HL-60 (cell line): ENCODE results near the gene DOC2B.

ENCODE experiments used
- CTCF ChIP-seq: IDR thresholded peaks from one replicate; pipeline ENCODE4 v1.5.1; 2011; ENCODE audit warnings: low read length, control low read depth, inconsistent platforms; ENCODE audit not compliant: insufficient read depth
- POLR2AphosphoS5 ChIP-seq: IDR thresholded peaks from 2 replicates; pipeline ENCODE4 v1.6.1; 2012; ENCODE audit warnings: low read depth

GRCh38 chr17:142102-142661, 39.3 kb downstream of the DOC2B start:
- TF ChIP-seq CTCF (no peak), POLR2AphosphoS5 (no peak)
